GM19324 (cell line): ENCODE data around the gene EDDM3A.
"Not testable (repeated sequence)": the region's sequence is repeated elsewhere in the genome, so short reads cannot be mapped to it uniquely, and the experiment has no call there.

ENCODE experiments used
- ATAC-seq: cut with Tn5 transposase; IDR thresholded peaks from one replicate; pipeline ENCODE4 v1.9.1; 2021; ENCODE audit warnings: mild to moderate bottlenecking, moderate library complexity; ENCODE audit not compliant: unreplicated experiment, low FRiP score

EDDM3A gene, protein sequence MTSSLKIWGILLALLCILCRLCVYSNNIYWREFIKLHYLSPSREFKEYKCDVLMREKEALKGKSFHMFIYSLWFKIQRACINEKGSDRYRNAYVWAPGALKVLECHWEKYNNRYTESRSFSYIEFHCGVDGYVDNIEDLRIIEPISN

DNA sequence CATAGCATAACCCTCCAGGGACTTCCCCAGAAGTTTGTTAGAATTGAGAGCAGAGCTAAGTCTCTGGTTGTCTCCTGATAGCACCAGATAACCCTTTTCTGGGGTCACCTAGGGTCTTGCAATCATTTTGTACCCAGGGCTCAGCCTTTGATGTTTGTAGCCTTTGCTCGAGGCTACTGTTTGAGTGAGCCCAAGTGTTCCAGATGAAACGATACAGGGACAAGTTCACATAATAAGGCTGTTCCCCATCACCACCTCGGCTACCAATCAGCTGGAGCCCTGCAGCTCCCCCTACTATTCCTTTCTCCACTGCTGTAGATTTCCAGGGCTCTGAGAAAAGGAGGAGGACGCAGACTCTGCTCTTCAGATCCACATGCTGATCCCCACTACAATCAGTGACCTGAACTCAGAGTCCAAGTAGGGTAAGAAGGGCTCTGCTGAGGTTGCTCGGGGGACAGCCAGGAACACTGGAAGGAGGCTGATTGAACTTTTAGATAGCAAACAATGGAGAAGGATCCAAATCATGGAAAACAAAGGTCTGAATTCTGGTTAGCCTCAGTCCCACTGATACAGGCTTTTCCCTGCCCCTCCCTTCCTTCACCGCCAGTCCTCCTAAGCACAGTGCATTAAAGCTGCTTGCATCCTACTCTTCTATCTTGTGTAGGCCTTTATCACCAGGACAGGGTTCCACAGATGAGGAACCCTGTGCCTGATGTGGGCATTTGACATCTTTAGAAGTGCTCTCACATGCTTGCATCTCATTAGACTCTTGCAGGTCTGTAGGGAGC lies at the start of gene EDDM3A:
Gene EDDM3A, plus strand, starts transcription at position 317 of the 788 bp plus-strand sequence. CDS start 1,694 bp downstream, outside the sequence.
- ATAC-seq, result no peak

DNA sequence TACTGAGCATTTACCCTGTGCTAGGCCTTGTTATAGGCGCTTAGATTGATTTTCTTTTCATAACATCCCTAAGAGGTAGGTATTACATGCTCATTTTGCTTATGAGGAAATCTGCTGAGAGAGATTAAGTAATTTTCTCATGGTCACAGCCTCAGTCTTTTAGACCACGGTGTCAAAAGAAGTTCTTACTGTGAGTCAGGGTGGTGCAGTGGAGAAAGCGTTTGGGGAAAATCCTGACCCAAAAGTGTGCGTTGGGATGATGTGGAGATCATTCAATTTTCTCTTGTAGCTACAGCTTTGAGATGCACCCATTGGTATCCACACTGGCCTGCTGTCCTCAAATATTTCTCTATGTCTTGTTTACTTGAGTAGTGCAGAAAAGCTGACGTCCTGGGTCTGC lies 48.9 kb upstream of the EDDM3A start:
- no peak for ATAC-seq

DNA sequence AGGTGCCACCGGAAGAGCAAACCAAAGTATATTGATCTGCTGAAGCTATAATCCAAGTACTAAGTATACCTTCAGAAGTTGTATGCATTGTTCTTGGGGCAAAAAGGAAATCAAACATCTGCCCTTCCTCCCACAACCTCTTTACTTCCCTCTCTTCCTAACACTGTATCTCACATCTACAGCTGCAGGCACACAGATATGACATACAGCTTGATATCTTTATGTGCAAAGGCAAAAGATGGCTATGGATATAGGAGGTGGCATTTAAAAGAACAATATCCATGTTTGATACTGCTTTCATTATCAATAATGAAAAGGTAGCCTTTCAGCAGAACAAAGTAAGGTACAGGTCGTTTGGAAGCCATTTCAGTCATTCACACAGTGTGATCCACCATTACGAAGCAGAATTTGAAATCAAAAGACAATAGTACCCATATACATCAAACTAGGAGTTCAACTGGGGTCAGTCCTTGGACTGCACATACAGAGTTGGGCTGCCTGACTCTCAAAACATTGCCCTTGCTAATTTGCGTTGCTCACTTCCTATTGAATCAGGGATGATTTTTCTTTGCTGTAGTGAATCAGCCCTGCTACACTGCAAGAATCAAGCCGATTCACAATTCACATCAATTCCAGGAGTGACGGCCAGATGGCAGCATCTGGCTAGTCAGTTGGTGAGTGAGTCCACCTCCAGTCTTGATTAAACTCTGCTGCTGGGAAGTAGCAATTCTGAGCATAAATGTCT lies 48.2 kb upstream of the EDDM3A start:
- ATAC-seq, result no peak

DNA sequence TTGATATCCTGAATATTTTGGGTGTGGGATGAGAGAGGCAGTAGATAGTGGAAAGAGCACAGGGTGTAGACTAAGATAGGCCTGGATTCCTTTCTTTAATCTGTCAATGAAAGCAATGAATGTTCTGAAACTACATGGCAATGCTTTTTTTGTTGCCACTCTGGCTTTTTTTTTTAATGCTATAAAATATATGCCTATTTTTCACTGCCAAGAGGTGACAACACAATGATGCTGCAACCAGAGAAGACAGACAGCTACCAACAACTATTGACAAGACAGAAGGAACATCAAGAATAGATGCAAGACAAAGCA lies 47.7 kb upstream of the EDDM3A start:
- no peak for ATAC-seq

DNA sequence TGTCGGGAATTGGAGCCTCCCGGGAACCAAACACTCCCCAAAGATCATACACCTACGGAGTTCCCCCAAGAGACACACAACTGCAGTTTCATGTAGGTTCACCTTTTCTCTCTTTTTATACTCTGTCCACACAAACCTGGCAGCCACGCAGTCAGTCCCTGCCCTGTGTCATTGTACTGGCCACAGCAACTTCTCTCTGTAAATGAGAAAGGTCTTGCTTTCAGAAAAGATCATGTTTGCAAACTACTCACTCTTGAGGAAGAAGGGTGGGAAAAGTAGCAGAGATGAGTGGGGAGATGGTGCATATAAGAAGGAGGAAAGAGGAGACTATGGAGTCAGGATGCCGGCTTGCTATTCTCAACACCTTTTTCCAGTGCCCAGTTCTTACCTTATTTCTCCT lies 46.8 kb upstream of the EDDM3A start:
- ATAC-seq, result no peak

DNA sequence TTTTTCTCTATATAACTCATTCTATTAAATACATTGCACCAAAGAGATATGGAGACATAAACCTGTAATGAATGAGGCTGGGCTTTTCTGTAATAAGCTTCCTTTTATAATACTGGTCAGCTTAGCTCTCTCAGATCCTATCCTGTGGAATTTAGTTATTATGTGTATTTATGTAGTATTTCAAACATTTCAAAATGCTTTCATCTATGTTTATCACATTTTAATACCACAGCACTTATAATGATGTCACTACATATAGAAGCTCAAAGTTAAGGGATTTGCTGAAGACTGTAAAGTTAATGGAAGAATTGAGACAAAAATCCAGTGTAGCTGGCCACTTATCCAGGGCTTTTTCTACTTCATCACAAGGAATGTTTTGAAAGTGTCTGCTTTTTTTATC lies 45.8 kb upstream of the EDDM3A start:
- no peak for ATAC-seq

DNA sequence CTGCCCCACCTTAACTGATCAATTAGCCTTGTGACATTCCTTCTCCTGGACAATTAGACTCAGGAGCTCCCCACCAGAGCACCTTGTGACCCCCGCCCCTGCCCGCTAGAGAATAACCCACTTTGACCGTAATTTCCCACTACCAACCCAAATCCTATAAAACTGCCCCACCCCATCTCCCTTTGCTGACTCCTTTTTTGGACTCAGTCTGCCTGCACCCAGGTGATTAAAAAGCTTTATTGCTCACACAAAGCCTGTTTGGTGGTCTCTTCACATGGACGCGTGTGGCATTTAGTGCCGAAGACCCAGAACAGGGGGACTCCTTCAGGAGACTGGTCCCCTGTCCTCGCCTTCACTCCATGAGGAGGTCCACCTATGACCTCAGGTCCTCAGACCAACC lies 44.7 kb upstream of the EDDM3A start:
- ATAC-seq, result not testable (repeated sequence)

DNA sequence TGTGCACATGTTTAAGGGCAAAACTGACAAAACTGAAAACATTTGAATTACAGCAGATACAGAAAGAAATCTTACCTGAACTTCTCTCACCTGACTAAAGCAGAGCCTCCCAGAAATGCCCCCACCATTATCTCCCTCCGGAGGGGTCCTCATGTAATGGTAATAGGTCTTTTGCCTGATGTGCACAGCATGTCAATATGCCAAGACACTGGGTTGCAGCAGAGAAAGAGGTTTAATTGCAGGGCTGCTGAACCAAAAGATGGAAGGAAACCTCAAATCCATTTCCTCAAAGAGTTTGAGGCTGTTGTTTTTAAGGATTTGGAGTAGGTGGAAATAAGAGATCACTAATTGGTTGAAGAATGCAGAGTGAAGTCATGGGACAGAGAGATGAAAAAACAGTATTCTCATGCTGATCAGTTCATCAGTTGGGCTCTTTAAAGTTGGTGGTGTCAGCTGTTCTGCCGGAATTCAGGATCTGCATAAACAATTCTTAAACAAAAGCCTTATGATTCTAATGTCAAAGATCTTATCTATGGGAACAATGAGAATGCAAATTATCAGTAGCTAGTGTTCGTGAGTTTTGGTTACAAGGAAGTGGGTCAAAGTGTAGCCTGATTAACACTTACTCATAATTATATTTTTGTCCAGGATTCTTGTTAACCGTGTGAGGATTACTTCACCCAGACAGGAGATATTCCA lies 38.9 kb upstream of the EDDM3A start:
- no peak for ATAC-seq

DNA sequence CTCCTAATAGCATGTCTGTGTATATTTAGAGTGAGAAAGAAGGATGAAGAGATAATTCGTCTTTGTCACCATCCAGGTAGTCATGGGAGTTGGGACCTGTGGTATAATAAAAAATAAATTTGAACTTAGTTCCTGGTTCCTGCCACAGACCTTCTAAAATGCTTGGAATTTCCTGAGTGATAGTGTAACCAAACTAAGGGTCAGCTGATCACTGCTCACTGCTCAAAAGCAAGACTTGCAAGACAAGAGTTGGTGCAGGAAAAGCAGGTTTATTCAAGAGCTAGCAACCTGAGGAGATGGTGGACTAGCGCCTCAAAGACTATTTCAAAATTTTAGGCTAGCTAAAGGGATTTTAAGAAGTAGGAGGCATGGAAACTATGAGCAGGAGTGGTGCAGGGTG lies 38.1 kb upstream of the EDDM3A start:
- ATAC-seq, result no peak

DNA sequence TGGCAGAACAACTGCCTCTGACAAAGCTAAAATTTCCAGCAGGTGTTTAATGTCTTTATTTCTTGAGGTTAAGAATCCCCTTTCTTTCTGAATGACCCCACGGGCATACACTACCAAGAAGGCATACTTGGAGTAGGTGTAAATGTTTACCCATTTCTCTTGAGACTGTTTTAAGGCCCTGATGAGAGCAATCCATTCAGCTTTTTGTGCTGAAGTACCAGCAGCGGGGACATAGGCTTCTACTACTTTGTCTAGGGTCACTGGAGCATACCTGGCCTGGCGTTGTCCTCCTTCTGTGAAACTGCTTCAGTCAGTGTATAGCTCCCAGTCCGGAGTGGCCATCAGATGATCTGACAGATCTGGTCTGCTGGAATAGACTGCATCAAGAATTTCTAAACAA lies 34.4 kb upstream of the EDDM3A start:
- no peak for ATAC-seq

DNA sequence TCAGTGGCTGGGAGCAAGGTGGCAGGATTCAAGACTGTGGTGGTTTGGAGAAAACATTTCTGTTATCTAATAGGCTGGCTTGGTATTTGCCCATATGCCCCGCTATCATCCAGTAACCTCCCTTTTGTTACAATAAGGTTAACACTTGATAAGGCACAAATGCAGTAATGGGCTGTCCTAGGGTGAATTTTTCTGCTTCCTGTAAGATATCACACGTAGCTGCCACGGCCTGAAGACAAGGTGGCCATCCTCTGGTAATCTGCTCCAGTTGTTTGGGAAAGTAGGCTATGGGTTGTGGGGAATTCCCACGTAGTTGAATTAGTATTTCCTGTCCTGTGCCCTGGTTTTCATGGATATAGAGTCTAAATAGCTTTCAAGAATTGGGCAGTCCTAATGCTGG lies 34.0 kb upstream of the EDDM3A start:
- ATAC-seq, result no peak

DNA sequence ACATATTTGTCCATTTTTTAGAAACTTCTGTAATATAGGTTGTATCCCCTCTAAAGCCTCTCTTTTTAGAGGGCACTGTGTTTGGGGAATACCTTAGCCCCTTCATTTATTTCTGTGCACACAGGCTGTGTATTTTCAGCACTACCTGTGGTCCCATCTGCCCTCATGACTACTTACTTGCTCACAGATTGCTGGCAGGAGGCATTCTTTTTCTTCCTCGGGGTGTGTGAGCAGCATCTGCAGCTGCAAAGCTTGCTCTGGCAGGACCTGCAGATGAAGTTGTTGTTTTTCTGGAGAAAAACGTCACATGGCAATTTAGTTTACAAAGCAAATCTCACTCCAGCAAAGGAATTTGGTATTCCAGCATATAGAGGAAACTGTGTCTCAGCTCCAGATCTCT lies 32.8 kb upstream of the EDDM3A start:
- ATAC-seq, result no peak

DNA sequence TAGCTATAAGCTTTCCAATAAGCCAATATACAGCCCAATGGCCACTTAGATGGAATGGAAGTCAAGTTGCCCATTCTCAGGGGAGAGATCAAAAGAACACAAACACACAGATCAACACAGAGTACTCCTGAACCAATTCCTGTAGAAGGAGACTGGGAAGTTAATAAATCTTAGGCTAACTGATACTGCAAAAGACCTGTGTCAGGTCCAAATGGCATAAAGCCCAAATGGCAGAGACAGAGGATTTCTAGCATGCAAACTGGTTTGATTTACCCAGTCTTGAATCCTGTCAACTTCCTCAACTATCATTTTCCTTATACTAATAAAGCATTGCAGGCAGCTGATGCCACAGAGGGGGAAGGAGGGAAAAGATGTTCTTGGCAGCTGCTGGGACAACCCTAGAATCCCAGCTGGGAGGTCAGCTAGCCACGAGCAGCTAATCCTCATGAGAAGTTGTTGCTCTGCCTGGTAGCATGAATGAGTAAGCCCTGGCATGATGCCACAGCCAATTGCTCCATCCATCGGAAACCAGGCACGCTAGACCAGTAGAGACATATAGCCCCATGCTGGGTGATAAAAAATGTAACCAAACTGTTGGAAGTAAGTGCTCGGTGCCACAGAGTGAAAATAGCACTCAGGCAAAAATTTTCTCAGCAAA lies 31.0 kb upstream of the EDDM3A start:
- ATAC-seq, result no peak

DNA sequence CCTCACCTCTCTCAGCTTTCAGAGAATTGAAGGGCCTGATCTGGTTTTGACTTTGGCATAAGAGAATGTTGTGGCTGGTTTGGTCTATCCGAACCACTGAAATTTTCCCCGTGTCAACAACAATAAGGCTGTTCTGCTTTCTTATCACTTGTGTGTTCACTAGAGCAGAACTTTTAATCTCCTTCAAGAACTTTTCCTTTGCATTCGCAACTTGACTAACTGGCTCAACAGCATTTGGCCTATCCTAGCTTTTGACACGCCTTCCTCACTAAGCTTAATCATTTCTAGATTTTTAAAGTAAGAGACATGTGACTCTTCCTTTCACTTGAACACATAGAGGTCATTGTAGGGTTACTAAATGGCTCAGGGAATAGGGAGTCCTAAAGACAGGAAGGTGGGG lies 25.9 kb upstream of the EDDM3A start:
- no peak for ATAC-seq

DNA sequence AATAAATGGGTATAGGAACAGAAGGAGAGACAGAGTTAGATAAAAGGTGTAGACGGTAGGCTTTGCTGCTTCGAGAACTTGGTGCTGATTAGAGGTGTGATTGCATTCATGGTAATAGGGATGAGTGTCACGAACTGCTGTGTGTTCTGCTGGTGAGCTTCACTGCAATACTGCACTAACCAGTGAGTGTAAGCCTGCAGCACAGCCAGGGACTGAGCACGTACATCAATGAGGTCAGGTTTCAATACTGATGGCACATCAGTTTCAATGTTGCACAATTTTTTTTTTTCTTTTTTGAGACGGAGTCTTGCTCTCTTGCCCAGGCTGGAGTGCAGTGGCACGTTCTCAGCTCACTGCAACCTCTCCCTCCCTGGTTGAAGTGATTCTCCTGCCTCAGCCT lies 24.9 kb upstream of the EDDM3A start:
- ATAC-seq, result no peak

DNA sequence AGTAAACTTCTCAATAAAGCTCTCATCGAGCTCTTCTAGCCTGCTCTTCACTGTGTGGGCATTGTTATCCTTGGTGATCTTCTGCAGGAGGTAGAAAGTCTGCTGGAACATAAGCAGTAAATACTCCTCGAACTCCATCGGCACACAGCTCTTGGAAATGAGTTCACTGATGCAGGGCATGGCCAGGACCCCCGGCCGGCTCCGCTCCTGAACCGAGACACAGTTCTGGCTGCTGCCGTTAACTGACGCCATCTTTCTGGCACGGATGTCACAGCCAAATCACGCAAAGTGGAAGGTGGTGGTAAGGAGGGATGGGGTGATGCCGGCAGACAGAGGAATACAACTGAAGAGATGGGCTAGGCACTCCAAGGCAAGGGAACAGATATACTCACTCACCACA lies 23.7 kb upstream of the EDDM3A start:
- no peak for ATAC-seq

DNA sequence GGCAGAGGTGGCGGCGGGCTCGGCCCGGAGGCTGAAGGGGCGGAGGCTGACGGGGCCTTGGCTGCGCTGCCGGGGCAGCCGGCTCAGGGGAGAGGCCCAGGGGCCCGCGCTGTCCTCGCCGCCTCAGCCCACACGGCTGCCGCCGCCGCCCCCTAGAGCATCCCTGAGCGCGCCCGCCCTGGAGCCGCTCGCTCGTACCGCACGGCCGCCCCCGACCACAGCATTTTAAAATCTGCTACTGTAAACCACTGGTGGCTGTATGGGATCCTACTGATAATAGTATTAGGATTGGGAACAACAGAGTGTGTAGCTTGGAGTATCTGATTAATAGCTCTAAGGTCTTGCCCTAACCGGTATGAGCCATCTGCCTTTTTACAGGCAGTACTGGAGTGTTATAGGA lies 22.2 kb upstream of the EDDM3A start:
- ATAC-seq, result no peak

DNA sequence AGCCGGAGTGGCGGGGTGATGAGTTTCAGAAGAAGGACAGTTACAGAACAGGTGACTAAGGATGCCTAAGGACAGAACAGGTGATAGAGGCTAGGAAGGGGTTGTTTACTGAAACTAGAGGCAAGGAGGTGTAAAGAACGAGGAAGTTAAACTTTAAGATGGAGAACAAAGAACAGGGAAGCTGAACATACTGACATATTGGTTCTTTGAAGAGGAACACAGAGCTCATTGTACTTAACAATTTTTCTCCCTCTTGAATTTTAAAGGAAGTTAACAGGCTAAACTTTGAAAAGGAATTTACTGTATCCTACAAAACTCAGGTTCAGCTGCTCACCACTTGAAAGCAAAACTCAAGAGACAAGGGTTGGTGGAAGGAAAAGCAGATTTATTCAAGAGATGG lies 19.6 kb upstream of the EDDM3A start:
- not testable (repeated sequence) for ATAC-seq

DNA sequence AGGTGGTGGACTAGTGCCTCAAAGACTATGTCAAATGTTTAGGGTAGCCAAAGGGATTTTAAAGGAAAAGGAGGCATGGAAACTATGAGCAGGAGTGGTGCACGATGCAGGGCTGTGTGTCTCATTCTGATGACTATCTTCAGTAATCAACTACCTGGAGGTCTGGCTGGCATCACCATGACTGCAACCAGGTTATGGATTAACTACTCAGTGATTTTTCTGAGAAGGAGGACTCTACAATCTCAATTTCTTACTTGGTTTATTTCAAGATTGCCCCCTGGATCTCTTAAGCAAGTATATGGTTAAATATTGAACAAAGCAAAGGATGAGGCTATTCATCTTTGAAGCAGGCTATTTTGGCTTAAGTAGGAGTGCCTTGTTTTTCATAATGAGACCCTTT lies 19.2 kb upstream of the EDDM3A start:
- no peak for ATAC-seq

DNA sequence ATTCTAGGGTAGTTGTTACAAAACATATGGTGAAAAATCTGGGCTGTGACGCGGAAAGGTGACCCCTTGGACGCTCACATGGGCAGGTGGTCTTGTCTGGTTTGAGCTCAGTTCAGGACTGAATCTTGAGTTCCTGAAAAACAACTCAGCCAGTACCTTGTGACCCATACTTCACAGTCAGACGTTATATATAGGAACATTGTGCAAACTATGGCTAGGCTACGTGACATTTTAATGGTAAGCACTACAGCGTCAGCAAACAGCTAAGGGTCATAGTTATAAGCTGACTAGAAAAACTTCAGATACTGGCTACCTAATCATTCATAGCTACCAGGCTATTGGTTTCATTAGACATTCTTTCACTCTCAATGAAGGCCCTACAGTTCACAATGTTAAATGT lies 14.8 kb upstream of the EDDM3A start:
- no peak for ATAC-seq

DNA sequence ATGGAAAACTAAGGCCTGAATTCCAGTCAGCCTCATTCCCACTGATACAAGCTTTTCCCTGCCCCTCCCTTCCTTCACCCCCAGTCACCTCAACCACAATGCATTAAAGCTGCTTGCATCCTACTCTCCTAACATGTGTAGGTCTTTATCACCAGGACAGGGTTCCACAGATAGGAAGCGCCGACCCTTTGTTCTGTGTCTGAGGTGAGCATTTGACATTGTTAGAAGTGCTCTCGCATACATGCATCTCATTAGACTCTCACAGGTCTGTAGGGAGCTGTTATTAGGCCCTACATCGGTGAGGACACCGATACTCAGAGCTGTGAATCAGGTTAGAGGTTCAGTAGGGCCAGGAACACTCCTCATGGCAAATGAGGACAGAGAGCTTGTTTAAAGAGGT lies 13.2 kb upstream of the EDDM3A start:
- no peak for ATAC-seq
